ENCODE data around the gene TMUB2. TPM values are rescaled to one million over a fixed set of nuclear protein-coding genes. Genes with fewer than 3 reads are reported as not detected.

The TMUB2 gene
- total RNA-seq, 2 donors from 2014 or later: 42.9 to 67.2 TPM

- no peak overlapping the region for H3K4me3 ChIP-seq
Observed at GRCh38 chr17:44202756-44203155, 16.0 kb downstream of the TMUB2 start.

DNA sequence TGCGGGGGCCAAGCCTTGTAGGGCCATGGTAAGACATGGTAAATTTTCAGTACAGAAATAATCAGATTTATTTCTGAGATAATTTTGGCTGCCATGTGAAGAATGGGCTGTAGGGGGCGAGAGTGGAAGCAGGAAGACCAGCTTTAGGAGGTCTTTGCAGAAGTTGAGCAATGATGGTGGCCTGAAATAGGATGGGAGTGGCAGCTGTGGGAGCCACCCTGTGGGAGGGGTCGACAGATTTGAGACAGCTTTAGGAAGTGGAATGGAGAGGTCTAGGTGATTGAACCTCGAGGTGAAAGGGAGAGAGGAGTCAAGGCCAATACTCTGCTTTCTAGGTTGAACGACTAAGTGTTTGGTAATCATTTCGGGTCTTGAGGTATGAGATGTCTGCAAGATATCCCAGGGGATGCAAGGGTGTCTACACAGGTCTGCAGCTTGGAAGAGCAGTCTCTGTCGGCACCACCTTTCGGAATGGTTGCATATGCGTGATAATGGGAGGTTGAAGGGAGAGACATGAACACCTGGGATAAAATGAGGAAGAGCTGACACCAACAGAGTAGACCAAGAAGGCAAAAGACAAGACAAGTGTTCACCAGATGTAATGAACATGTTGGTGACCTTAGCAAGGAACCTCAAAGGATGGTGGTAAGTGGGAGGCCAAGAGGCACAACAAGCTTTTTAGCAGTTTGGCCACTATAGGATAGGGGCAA, 17.1 kb downstream of the TMUB2 start:
- WGBS: 55% methylated on average over 9 of the region's 9 CpGs
- no peaks in the 10 kb centered on the region for H3K9me3 ChIP-seq
- TF ChIP-seq POLR2A (IDR thresholded peaks at IDR 0.05) (no peak), POLR2AphosphoS5 (IDR thresholded peaks at IDR 0.05) (no peak)
- TF ChIP-seq, protein P1, sequence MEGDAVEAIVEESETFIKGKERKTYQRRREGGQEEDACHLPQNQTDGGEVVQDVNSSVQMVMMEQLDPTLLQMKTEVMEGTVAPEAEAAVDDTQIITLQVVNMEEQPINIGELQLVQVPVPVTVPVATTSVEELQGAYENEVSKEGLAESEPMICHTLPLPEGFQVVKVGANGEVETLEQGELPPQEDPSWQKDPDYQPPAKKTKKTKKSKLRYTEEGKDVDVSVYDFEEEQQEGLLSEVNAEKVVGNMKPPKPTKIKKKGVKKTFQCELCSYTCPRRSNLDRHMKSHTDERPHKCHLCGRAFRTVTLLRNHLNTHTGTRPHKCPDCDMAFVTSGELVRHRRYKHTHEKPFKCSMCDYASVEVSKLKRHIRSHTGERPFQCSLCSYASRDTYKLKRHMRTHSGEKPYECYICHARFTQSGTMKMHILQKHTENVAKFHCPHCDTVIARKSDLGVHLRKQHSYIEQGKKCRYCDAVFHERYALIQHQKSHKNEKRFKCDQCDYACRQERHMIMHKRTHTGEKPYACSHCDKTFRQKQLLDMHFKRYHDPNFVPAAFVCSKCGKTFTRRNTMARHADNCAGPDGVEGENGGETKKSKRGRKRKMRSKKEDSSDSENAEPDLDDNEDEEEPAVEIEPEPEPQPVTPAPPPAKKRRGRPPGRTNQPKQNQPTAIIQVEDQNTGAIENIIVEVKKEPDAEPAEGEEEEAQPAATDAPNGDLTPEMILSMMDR (IDR thresholded peaks at IDR 0.05): peak in 2 of 4 experiments; percentile 40 to 41
- H3K27ac ChIP-seq: no peak overlapping the region
- H3K36me3 ChIP-seq: no peaks in the 10 kb centered on the region
- H3K27me3 ChIP-seq (replicated peaks; ENCODE audit: insufficient read depth): no peaks in the 10 kb centered on the region
- H3K4me3 ChIP-seq: no peak overlapping the region
- DNase-seq (ENCODE audit: low spot score): no peak
- no peaks in the 10 kb centered on the region for H3K4me1 ChIP-seq (replicated peaks)
- intact Hi-C loops (cut with DNase I): no loop called here

More at GRCh38 chr17:44202756-44203155, 16.0 kb downstream of the TMUB2 start:
- WGBS: 90% methylated on average over 4 of the region's 4 CpGs
- DNase-seq (ENCODE audit: low spot score): no peak
- H3K27ac ChIP-seq: no peak overlapping the region
- intact Hi-C loops (cut with DNase I): no loop called here
- H3K27me3 ChIP-seq (replicated peaks; ENCODE audit: insufficient read depth): no peaks in the 10 kb centered on the region
- H3K36me3 ChIP-seq: no peaks in the 10 kb centered on the region
- TF ChIP-seq, protein P1 (IDR thresholded peaks at IDR 0.05): no peak
- TF ChIP-seq POLR2A (IDR thresholded peaks at IDR 0.05) (no peak), POLR2AphosphoS5 (IDR thresholded peaks at IDR 0.05) (no peak)
- H3K9me3 ChIP-seq: no peaks in the 10 kb centered on the region
- peaks cover 3% of the 10 kb centered on the region for H3K4me1 ChIP-seq (replicated peaks)

- Histone ChIP-seq H3K36me3 (no peaks in the 10 kb centered on the region), H3K27me3 (replicated peaks; ENCODE audit: insufficient read depth) (no peaks in the 10 kb centered on the region), H3K4me1 (replicated peaks) (no peaks in the 10 kb centered on the region), H3K27ac (no peak overlapping the region), H3K4me3 (no peak overlapping the region), H3K9me3 (no peaks in the 10 kb centered on the region)
- intact Hi-C loops (cut with DNase I): no loop called here
- WGBS: 68% methylated on average over 5 of the region's 5 CpGs
- TF ChIP-seq POLR2A (IDR thresholded peaks at IDR 0.05) (no peak), POLR2AphosphoS5 (IDR thresholded peaks at IDR 0.05) (no peak)
- TF ChIP-seq, protein P1 (IDR thresholded peaks at IDR 0.05): no peak
- DNase-seq (ENCODE audit: low spot score): no peak
Observed at GRCh38 chr17:44204441-44204882, 17.7 kb downstream of the TMUB2 start.

DNA sequence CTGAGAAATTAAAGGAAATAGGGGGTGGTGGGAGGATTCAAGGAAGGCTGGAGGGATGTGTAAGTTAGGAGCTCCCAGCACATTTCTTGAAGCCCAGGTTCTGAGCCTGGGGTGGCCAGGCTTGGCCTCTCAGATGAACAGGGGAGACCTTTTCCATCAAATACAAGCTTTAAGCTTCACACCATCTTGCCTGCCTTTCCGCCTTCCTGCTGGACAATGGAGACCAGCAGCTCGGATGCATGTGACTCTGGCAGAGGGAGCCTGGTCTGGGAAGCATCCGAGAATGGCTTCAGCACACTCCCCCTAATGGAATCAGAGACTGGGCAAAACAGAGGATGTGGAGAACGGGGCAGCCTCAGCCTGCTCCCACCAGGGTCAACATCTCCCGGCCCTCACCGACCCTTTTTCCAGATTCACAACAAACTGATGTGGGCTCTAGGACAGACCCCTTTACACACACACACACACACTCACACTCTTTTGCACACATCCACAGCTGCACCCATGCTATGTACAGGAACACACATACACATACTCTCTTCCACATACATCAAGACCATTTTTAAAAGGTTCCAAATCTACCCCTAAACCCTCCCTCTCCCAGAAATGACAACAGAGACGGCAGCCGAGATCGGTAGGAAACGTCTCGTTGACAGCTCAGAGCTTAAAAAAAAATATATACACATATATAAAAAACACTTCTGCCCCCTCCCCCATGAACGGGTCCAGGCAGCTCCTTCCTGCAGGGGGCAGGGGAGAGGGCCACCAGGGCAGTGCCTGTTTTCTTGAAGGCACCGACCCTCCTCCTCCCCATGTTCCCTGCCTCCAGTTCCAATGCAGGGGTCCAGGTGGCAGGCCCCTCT, 19.4 kb downstream of the TMUB2 start:
- Histone ChIP-seq H3K27ac (no peak overlapping the region), H3K4me3 (no peak overlapping the region), H3K27me3 (replicated peaks; ENCODE audit: insufficient read depth) (no peaks in the 10 kb centered on the region), H3K9me3 (no peaks in the 10 kb centered on the region), H3K4me1 (replicated peaks) (no peaks in the 10 kb centered on the region), H3K36me3 (no peaks in the 10 kb centered on the region)
- intact Hi-C loops (cut with DNase I): no loop called here
- DNase-seq (ENCODE audit: low spot score): no peak
- WGBS: 49% methylated on average over 13 of the region's 13 CpGs
- TF ChIP-seq POLR2A (IDR thresholded peaks at IDR 0.05): no peak
- TF ChIP-seq POLR2AphosphoS5 (IDR thresholded peaks at IDR 0.05): no peak
- TF ChIP-seq, protein P1 (IDR thresholded peaks at IDR 0.05): no peak
